ENCODE measurements around the gene EP300.

EP300 gene

DNA sequence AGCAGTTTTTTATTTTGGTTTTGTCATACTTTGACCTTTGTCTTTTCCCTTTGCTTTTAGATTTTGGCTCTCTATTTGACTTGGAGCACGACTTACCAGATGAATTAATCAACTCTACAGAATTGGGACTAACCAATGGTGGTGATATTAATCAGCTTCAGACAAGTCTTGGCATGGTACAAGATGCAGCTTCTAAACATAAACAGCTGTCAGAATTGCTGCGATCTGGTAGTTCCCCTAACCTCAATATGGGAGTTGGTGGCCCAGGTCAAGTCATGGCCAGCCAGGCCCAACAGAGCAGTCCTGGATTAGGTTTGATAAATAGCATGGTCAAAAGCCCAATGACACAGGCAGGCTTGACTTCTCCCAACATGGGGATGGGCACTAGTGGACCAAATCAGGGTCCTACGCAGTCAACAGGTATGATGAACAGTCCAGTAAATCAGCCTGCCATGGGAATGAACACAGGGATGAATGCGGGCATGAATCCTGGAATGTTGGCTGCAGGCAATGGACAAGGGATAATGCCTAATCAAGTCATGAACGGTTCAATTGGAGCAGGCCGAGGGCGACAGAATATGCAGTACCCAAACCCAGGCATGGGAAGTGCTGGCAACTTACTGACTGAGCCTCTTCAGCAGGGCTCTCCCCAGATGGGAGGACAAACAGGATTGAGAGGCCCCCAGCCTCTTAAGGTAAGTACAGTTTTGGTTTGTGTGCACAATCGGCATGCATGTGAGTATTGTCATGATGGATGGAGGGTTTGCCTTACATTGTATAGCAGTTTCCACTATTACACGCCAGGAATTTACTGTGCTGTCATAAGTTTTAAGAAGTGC, 25.0 kb downstream of the EP300 start:
- ATAC-seq, result no peak
- TF ChIP-seq, protein P1, sequence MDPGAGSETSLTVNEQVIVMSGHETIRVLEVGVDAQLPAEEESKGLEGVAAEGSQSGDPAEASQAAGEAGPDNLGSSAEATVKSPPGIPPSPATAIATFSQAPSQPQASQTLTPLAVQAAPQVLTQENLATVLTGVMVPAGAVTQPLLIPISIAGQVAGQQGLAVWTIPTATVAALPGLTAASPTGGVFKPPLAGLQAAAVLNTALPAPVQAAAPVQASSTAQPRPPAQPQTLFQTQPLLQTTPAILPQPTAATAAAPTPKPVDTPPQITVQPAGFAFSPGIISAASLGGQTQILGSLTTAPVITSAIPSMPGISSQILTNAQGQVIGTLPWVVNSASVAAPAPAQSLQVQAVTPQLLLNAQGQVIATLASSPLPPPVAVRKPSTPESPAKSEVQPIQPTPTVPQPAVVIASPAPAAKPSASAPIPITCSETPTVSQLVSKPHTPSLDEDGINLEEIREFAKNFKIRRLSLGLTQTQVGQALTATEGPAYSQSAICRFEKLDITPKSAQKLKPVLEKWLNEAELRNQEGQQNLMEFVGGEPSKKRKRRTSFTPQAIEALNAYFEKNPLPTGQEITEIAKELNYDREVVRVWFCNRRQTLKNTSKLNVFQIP (CRISPR knock-in tag; IDR thresholded peaks at IDR 0.05; ENCODE audit: borderline replicate concordance, low read depth), result no peak
- TF ChIP-seq, protein P2, sequence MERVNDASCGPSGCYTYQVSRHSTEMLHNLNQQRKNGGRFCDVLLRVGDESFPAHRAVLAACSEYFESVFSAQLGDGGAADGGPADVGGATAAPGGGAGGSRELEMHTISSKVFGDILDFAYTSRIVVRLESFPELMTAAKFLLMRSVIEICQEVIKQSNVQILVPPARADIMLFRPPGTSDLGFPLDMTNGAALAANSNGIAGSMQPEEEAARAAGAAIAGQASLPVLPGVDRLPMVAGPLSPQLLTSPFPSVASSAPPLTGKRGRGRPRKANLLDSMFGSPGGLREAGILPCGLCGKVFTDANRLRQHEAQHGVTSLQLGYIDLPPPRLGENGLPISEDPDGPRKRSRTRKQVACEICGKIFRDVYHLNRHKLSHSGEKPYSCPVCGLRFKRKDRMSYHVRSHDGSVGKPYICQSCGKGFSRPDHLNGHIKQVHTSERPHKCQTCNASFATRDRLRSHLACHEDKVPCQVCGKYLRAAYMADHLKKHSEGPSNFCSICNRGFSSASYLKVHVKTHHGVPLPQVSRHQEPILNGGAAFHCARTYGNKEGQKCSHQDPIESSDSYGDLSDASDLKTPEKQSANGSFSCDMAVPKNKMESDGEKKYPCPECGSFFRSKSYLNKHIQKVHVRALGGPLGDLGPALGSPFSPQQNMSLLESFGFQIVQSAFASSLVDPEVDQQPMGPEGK (CRISPR knock-in tag; IDR thresholded peaks at IDR 0.05; ENCODE audit: borderline replicate concordance), result no peak

DNA sequence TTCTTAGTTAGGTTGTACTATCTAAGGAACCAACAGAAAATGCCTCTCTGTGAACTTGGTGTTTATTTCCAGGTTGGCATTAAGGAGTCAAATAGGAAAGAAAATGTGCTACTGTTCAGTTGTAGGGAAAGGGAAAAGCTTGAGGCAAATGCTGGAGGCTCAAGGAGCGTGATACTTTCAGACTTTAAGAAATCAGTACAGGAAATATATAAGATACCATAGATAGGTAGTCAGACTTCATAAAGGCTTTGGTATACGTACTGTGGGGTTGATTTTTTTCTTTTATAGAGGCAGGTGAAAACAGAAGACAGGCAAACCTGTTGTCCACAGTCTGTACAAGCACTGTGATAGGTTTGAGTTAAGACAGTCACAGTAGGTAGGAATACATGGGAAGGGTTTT, 30.8 kb downstream of the EP300 start:
- TF ChIP-seq ZNF70 (CRISPR knock-in tag; IDR thresholded peaks at IDR 0.05) (no peak), BACH2 (CRISPR knock-in tag; IDR thresholded peaks at IDR 0.05; ENCODE audit: borderline replicate concordance) (no peak), ZFP3 (CRISPR knock-in tag; IDR thresholded peaks at IDR 0.05) (no peak), PPARA (CRISPR knock-in tag; IDR thresholded peaks at IDR 0.05; ENCODE audit: borderline replicate concordance) (no peak), CSRNP3 (CRISPR knock-in tag; IDR thresholded peaks at IDR 0.05) (no peak), TOX (CRISPR knock-in tag; IDR thresholded peaks at IDR 0.05; ENCODE audit: borderline replicate concordance) (no peak), ZNF565 (CRISPR knock-in tag; conservative IDR thresholded peaks at IDR 0.05; ENCODE audit: low read depth) (no peak), CSDC2 (CRISPR knock-in tag; IDR thresholded peaks at IDR 0.05) (no peak), ZNF8 (CRISPR knock-in tag; IDR thresholded peaks at IDR 0.05) (no peak), SNAI2 (CRISPR knock-in tag; IDR thresholded peaks at IDR 0.05) (no peak)
- TF ChIP-seq, protein P1 (CRISPR knock-in tag; IDR thresholded peaks at IDR 0.05; ENCODE audit: borderline replicate concordance, low read depth), result no peak
- TF ChIP-seq, protein P3, sequence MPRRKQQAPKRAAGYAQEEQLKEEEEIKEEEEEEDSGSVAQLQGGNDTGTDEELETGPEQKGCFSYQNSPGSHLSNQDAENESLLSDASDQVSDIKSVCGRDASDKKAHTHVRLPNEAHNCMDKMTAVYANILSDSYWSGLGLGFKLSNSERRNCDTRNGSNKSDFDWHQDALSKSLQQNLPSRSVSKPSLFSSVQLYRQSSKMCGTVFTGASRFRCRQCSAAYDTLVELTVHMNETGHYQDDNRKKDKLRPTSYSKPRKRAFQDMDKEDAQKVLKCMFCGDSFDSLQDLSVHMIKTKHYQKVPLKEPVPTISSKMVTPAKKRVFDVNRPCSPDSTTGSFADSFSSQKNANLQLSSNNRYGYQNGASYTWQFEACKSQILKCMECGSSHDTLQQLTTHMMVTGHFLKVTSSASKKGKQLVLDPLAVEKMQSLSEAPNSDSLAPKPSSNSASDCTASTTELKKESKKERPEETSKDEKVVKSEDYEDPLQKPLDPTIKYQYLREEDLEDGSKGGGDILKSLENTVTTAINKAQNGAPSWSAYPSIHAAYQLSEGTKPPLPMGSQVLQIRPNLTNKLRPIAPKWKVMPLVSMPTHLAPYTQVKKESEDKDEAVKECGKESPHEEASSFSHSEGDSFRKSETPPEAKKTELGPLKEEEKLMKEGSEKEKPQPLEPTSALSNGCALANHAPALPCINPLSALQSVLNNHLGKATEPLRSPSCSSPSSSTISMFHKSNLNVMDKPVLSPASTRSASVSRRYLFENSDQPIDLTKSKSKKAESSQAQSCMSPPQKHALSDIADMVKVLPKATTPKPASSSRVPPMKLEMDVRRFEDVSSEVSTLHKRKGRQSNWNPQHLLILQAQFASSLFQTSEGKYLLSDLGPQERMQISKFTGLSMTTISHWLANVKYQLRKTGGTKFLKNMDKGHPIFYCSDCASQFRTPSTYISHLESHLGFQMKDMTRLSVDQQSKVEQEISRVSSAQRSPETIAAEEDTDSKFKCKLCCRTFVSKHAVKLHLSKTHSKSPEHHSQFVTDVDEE (CRISPR knock-in tag; IDR thresholded peaks at IDR 0.05), result no peak
- ATAC-seq, result no peak

GRCh38 chr22:41124086-41124485, 31.7 kb downstream of the EP300 start:
- ATAC-seq, result no peak
- TF ChIP-seq CSRNP3 (CRISPR knock-in tag; IDR thresholded peaks at IDR 0.05) (no peak), OSR1 (CRISPR knock-in tag; IDR thresholded peaks at IDR 0.05) (no peak), ZNF8 (CRISPR knock-in tag; IDR thresholded peaks at IDR 0.05) (no peak)

- ATAC-seq, result no peak
- TF ChIP-seq TCF4 (CRISPR knock-in tag; IDR thresholded peaks at IDR 0.05; ENCODE audit: borderline replicate concordance) (no peak), CSDC2 (CRISPR knock-in tag; IDR thresholded peaks at IDR 0.05) (no peak), CSRNP3 (CRISPR knock-in tag; IDR thresholded peaks at IDR 0.05) (no peak), ZNF8 (CRISPR knock-in tag; IDR thresholded peaks at IDR 0.05) (no peak)
- TF ChIP-seq, protein P1 (CRISPR knock-in tag; IDR thresholded peaks at IDR 0.05; ENCODE audit: borderline replicate concordance, low read depth), result no peak
- TF ChIP-seq, protein P2 (CRISPR knock-in tag; IDR thresholded peaks at IDR 0.05; ENCODE audit: borderline replicate concordance), result no peak
Observed at GRCh38 chr22:41127451-41127850, 35.1 kb downstream of the EP300 start.

Measured in SK-N-SH treated with all-trans-retinoic acid at 6 μM for 48 hours (cell line).